ENCODE data around the gene RERE.

Gene RERE

GRCh38 chr1:8540261-8540941, 277.0 kb downstream of the RERE start:
- DNase-seq (ENCODE audit: extremely low spot score), result no peak
- TF ChIP-seq FOXK2 (IDR thresholded peaks at IDR 0.05) (no peak), NFRKB (IDR thresholded peaks at IDR 0.05) (no peak)
- ChIA-PET POLR2A (interaction anchor here (1.3 kb wide), 1 partner anchor 14 kb away, joined by 4 read pairs; no protein-coding TSS in a partner anchor), CTCF (no interaction called here)

GRCh38 chr1:8539683-8540082, 277.8 kb downstream of the RERE start:
- no peak for TF ChIP-seq PKNOX1 (IDR thresholded peaks at IDR 0.05)
- no peak for TF ChIP-seq LEF1 (IDR thresholded peaks at IDR 0.05; ENCODE audit: borderline replicate concordance)
- no peak for TF ChIP-seq TARDBP (IDR thresholded peaks at IDR 0.05)
- TF ChIP-seq L3MBTL2 (conservative IDR thresholded peaks at IDR 0.05), result no peak
- TF ChIP-seq HDGF (IDR thresholded peaks at IDR 0.05; ENCODE audit: borderline replicate concordance), result no peak
- TF ChIP-seq NFRKB (IDR thresholded peaks at IDR 0.05), result no peak
- TF ChIP-seq BHLHE40 (IDR thresholded peaks at IDR 0.05; ENCODE audit: borderline replicate concordance), result no peak
- no peak for TF ChIP-seq ARNT (IDR thresholded peaks at IDR 0.05)
- TF ChIP-seq FOXK2 (IDR thresholded peaks at IDR 0.05), result no peak
- no peak for TF ChIP-seq ELF4 (IDR thresholded peaks at IDR 0.05)
- ChIA-PET CTCF (no interaction called here), POLR2A (interaction anchor here (1.3 kb wide), 1 partner anchor 13 kb away, joined by 4 read pairs; no protein-coding TSS in a partner anchor)
- no peak for DNase-seq (ENCODE audit: extremely low spot score)

- TF ChIP-seq SP1 (IDR thresholded peaks at IDR 0.05) (no peak), FOXK2 (IDR thresholded peaks at IDR 0.05) (no peak), NFRKB (IDR thresholded peaks at IDR 0.05) (no peak), FOXM1 (IDR thresholded peaks at IDR 0.05; ENCODE audit: borderline replicate concordance) (no peak), BHLHE40 (IDR thresholded peaks at IDR 0.05; ENCODE audit: borderline replicate concordance) (no peak), L3MBTL2 (conservative IDR thresholded peaks at IDR 0.05) (no peak), LEF1 (IDR thresholded peaks at IDR 0.05; ENCODE audit: borderline replicate concordance) (no peak), ELF4 (IDR thresholded peaks at IDR 0.05) (no peak), FOXA1 (IDR thresholded peaks at IDR 0.05) (no peak), TARDBP (IDR thresholded peaks at IDR 0.05) (no peak), SUZ12 (IDR thresholded peaks at IDR 0.05) (no peak), ZNF384 (IDR thresholded peaks at IDR 0.05) (no peak), CTBP1 (IDR thresholded peaks at IDR 0.05; ENCODE audit: borderline replicate concordance) (no peak), ARNT (IDR thresholded peaks at IDR 0.05) (no peak), PKNOX1 (IDR thresholded peaks at IDR 0.05) (no peak), HDGF (IDR thresholded peaks at IDR 0.05; ENCODE audit: borderline replicate concordance) (no peak)
- DNase-seq (ENCODE audit: extremely low spot score), result no peak
- ChIA-PET CTCF (interaction anchor here (0.6 kb wide), 1 partner anchor 8 kb away, joined by 5 read pairs; no protein-coding TSS in a partner anchor), POLR2A (no interaction called here)
Measured at GRCh38 chr1:8538502-8538901, 278.9 kb downstream of the RERE start.

- TF ChIP-seq SP1 (IDR thresholded peaks at IDR 0.05) (no peak), ARNT (IDR thresholded peaks at IDR 0.05) (no peak), FOXA1 (IDR thresholded peaks at IDR 0.05) (no peak), TARDBP (IDR thresholded peaks at IDR 0.05) (no peak), BHLHE40 (IDR thresholded peaks at IDR 0.05; ENCODE audit: borderline replicate concordance) (no peak), NFRKB (IDR thresholded peaks at IDR 0.05) (no peak), L3MBTL2 (conservative IDR thresholded peaks at IDR 0.05) (no peak), SUZ12 (IDR thresholded peaks at IDR 0.05) (no peak), ZNF384 (IDR thresholded peaks at IDR 0.05) (no peak), CTBP1 (IDR thresholded peaks at IDR 0.05; ENCODE audit: borderline replicate concordance) (no peak), FOXM1 (IDR thresholded peaks at IDR 0.05; ENCODE audit: borderline replicate concordance) (no peak), PKNOX1 (IDR thresholded peaks at IDR 0.05) (no peak), FOXK2 (IDR thresholded peaks at IDR 0.05) (no peak), HDGF (IDR thresholded peaks at IDR 0.05; ENCODE audit: borderline replicate concordance) (no peak), ELF4 (IDR thresholded peaks at IDR 0.05) (no peak), LEF1 (IDR thresholded peaks at IDR 0.05; ENCODE audit: borderline replicate concordance) (no peak)
- ChIA-PET CTCF (interaction anchor here (0.5 to 0.6 kb wide), 4 partner anchors 9 to 1956 kb away, joined by 3 to 11 read pairs (median 4); no protein-coding TSS in a partner anchor), POLR2A (no interaction called here)
- no peak for DNase-seq (ENCODE audit: extremely low spot score)
Measured at GRCh38 chr1:8537991-8538390, 279.4 kb downstream of the RERE start.

- no peak for TF ChIP-seq SUZ12 (IDR thresholded peaks at IDR 0.05)
- no peak for TF ChIP-seq FOXA1 (IDR thresholded peaks at IDR 0.05)
- TF ChIP-seq CTBP1 (IDR thresholded peaks at IDR 0.05; ENCODE audit: borderline replicate concordance), result no peak
- TF ChIP-seq HDGF (IDR thresholded peaks at IDR 0.05; ENCODE audit: borderline replicate concordance), result no peak
- no peak for TF ChIP-seq SP1 (IDR thresholded peaks at IDR 0.05)
- no peak for TF ChIP-seq TARDBP (IDR thresholded peaks at IDR 0.05)
- TF ChIP-seq L3MBTL2 (conservative IDR thresholded peaks at IDR 0.05), result no peak
- TF ChIP-seq FOXM1 (IDR thresholded peaks at IDR 0.05; ENCODE audit: borderline replicate concordance), result no peak
- TF ChIP-seq FOXK2 (IDR thresholded peaks at IDR 0.05), result no peak
- no peak for TF ChIP-seq PKNOX1 (IDR thresholded peaks at IDR 0.05)
- TF ChIP-seq NFRKB (IDR thresholded peaks at IDR 0.05), result no peak
- no peak for TF ChIP-seq LEF1 (IDR thresholded peaks at IDR 0.05; ENCODE audit: borderline replicate concordance)
- TF ChIP-seq BHLHE40 (IDR thresholded peaks at IDR 0.05; ENCODE audit: borderline replicate concordance), result no peak
- TF ChIP-seq ELF4 (IDR thresholded peaks at IDR 0.05), result no peak
- TF ChIP-seq ZNF384 (IDR thresholded peaks at IDR 0.05), result no peak
- no peak for DNase-seq (ENCODE audit: extremely low spot score)
- CTCF ChIA-PET, result no interaction called here
- POLR2A ChIA-PET, result no interaction called here
Measured at GRCh38 chr1:8536515-8536914, 280.9 kb downstream of the RERE start.
